WTC11 (cell line): Measurements from ENCODE around the gene ZBTB20. TPM values are rescaled to one million over a fixed set of nuclear protein-coding genes. Genes with fewer than 3 reads are reported as not detected.

Experiments
- ATAC-seq: fragments of 200-7000 bp; cut with Tn5 transposase; 2 replicates; pipeline ENCODE4 v1.10.0; 2021; ENCODE audit warnings: mild to moderate bottlenecking, moderate library complexity
- CTCF ChIA-PET: fragments of 300-600 bp; sonication (Branson Sonifier 250); formaldehyde crosslinking; loops from one replicate; lab custom pipeline; 2021; ENCODE audit warnings: antibody characterized with exemption; lab: Charles Lee
- POLR2A ChIA-PET: fragments of 350-600 bp; sonication (Branson Sonifier 250); formaldehyde crosslinking; loops from one replicate; lab custom pipeline; 2021; ENCODE audit warnings: antibody characterized with exemption; lab: Charles Lee
- DNase-seq: peaks from one replicate; pipeline ENCODE4 v3.0.0; 2021; ENCODE audit warnings: low spot score
- H3K27ac Mint-ChIP-seq: 2 replicates; pipeline ENCODE4 v1.8.0; 2021; ENCODE audit warnings: mixed read lengths
- H3K27me3 Mint-ChIP-seq: 2 replicates; pipeline ENCODE4 v1.8.0; 2021; ENCODE audit warnings: low read depth, mild to moderate bottlenecking, moderate library complexity, mixed read lengths
- H3K36me3 Mint-ChIP-seq: 2 replicates; pipeline ENCODE4 v1.8.0; 2021; ENCODE audit warnings: mixed read lengths
- H3K4me1 Mint-ChIP-seq: 2 replicates; pipeline ENCODE4 v1.8.0; 2022; ENCODE audit warnings: mixed read lengths
- H3K4me3 Mint-ChIP-seq: 2 replicates; pipeline ENCODE4 v1.8.0; 2021; ENCODE audit warnings: mild to moderate bottlenecking, moderate library complexity, mixed read lengths
- H3K9me3 Mint-ChIP-seq: 2 replicates; pipeline ENCODE4 v1.8.0; 2021; ENCODE audit warnings: mixed read lengths
- HMGA2 ChIP-seq: fragments of 250-450 bp; sonication (Bioruptor Pico); IDR thresholded peaks from 2 replicates; pipeline ENCODE4 v1.4.0; 2021; ENCODE audit warnings: mild to moderate bottlenecking, moderate library complexity
- NFATC4 ChIP-seq: fragments of 250-450 bp; sonication (Bioruptor Pico); IDR thresholded peaks from 2 replicates; pipeline ENCODE4 v1.9.0; 2021; ENCODE audit warnings: mild to moderate bottlenecking
- TCF7 ChIP-seq: sonication (generic); formaldehyde crosslinking; IDR thresholded peaks from 2 replicates; pipeline ENCODE4 v1.8.0; 2022; ENCODE audit warnings: mild to moderate bottlenecking, low read depth, missing genetic modification reagents, moderate library complexity
- ZNF121 ChIP-seq: sonication (generic); formaldehyde crosslinking; IDR thresholded peaks from 2 replicates; pipeline ENCODE4 v1.8.0; 2023; ENCODE audit warnings: missing genetic modification reagents
- ZNF396 ChIP-seq: fragments of 250-450 bp; sonication (Bioruptor Pico); IDR thresholded peaks from 2 replicates; pipeline ENCODE4 v1.8.0; 2021; ENCODE audit warnings: mild to moderate bottlenecking, moderate library complexity, borderline replicate concordance
- ZNF671 ChIP-seq: fragments of 250-450 bp; sonication (Bioruptor Pico); IDR thresholded peaks from 2 replicates; pipeline ENCODE4 v1.8.0; 2021; ENCODE audit warnings: mild to moderate bottlenecking
- total RNA-seq: library from RNA; stranded (reverse); gene quantifications from 3 replicates; pipeline ENCODE4 v1.2.3, GENCODE V29; 2021
- TF ChIP-seq, protein P1 (sequence below): sonication (generic); formaldehyde crosslinking; IDR thresholded peaks from 2 replicates; pipeline ENCODE4 v1.8.1; 2023; ENCODE audit warnings: mild to moderate bottlenecking, moderate library complexity, missing genetic modification reagents
- TF ChIP-seq, protein P2 (sequence below): fragments of 250-450 bp; sonication (Bioruptor Pico); IDR thresholded peaks from 2 replicates; pipeline ENCODE4 v2.1.2; 2022; ENCODE audit warnings: mild to moderate bottlenecking, moderate library complexity
- TF ChIP-seq, protein P3 (sequence below): sonication (generic); formaldehyde crosslinking; IDR thresholded peaks from 2 replicates; pipeline ENCODE4 v1.8.1; 2022; ENCODE audit warnings: low read depth, mild to moderate bottlenecking, moderate library complexity, missing genetic modification reagents, borderline replicate concordance
- TF ChIP-seq, protein P4 (sequence below): sonication (generic); formaldehyde crosslinking; conservative IDR thresholded peaks from 2 replicates; pipeline ENCODE4 v1.8.1; 2022; ENCODE audit warnings: mild to moderate bottlenecking, missing genetic modification reagents
- TF ChIP-seq, protein P5 (sequence below): sonication (generic); formaldehyde crosslinking; IDR thresholded peaks from 2 replicates; pipeline ENCODE4 v1.8.1; 2022; ENCODE audit warnings: mild to moderate bottlenecking, moderate library complexity, missing genetic modification reagents
- TF ChIP-seq, protein P6 (sequence below): sonication (generic); formaldehyde crosslinking; IDR thresholded peaks from 2 replicates; pipeline ENCODE4 v1.8.0; 2023; ENCODE audit warnings: mild to moderate bottlenecking, missing genetic modification reagents
- TF ChIP-seq, protein P7 (sequence below): fragments of 250-450 bp; sonication (Bioruptor Pico); IDR thresholded peaks from 2 replicates; pipeline ENCODE4 v1.8.0; 2021; ENCODE audit warnings: mild to moderate bottlenecking
- TF ChIP-seq, protein P8 (sequence below): fragments of 200-600 bp; IDR thresholded peaks from 2 replicates; pipeline ENCODE4 v1.8.0; 2022; ENCODE audit warnings: antibody characterized with exemption
- TF ChIP-seq, protein P9 (sequence below): fragments of 250-450 bp; sonication (Bioruptor Pico); IDR thresholded peaks from 2 replicates; pipeline ENCODE4 v1.9.0; 2021; ENCODE audit warnings: moderate library complexity, mild to moderate bottlenecking, inconsistent platforms, borderline replicate concordance

Gene ZBTB20
- total RNA-seq, 1 experiment from 2014 or later = 1.5 TPM

DNA sequence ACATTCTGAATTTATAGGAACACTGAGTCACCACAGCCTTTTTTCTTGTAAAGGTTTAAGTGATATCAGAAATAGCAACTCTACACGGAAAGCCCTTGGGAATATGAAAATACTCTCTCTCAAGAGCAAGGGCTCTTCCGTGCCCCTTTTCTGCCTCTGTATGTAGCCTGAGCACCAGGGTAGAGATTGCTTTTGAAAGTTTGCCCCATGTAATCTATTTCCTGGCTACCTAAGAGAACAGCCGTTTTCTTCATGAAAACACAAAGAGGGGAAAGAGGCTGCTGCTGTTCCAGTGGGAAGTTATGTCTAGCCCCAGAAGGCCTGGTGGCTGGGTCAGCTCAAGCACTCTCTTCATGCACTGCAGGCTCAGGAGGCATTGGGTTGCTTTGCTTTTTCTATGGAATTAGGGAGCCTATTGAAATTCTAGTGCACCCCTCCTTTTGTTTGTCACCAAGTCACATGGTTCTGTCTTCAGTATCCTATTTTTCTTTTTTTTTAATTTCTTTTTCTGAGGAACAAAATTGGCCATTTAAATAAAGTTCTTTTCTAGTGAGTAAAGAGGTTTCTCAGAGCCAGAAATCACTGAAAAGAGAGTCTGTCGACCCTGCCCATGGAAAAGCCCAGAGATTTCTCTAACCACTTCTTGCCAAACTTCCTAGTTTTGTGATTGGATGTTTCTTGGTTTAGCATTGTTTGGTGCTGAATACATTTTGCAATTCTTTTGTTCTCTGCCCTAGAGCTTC is 813.7 kb downstream of the ZBTB20 start (continued):
- TF ChIP-seq, protein P1, sequence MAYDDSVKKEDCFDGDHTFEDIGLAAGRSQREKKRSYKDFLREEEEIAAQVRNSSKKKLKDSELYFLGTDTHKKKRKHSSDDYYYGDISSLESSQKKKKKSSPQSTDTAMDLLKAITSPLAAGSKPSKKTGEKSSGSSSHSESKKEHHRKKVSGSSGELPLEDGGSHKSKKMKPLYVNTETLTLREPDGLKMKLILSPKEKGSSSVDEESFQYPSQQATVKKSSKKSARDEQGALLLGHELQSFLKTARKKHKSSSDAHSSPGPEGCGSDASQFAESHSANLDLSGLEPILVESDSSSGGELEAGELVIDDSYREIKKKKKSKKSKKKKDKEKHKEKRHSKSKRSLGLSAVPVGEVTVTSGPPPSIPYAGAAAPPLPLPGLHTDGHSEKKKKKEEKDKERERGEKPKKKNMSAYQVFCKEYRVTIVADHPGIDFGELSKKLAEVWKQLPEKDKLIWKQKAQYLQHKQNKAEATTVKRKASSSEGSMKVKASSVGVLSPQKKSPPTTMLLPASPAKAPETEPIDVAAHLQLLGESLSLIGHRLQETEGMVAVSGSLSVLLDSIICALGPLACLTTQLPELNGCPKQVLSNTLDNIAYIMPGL = no peak
- no peak for TF ChIP-seq HMGA2 (CRISPR knock-in tag)
- TF ChIP-seq ZNF671 = no peak
- no peak for TF ChIP-seq NFATC4 (CRISPR knock-in tag)
- TF ChIP-seq, protein P2, sequence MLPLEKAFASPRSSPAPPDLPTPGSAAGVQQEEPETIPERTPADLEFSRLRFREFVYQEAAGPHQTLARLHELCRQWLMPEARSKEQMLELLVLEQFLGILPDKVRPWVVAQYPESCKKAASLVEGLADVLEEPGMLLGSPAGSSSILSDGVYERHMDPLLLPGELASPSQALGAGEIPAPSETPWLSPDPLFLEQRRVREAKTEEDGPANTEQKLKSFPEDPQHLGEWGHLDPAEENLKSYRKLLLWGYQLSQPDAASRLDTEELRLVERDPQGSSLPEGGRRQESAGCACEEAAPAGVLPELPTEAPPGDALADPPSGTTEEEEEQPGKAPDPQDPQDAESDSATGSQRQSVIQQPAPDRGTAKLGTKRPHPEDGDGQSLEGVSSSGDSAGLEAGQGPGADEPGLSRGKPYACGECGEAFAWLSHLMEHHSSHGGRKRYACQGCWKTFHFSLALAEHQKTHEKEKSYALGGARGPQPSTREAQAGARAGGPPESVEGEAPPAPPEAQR (CRISPR knock-in tag) = no peak
- TF ChIP-seq ZNF396 (CRISPR knock-in tag) = no peak
- TF ChIP-seq, protein P3, sequence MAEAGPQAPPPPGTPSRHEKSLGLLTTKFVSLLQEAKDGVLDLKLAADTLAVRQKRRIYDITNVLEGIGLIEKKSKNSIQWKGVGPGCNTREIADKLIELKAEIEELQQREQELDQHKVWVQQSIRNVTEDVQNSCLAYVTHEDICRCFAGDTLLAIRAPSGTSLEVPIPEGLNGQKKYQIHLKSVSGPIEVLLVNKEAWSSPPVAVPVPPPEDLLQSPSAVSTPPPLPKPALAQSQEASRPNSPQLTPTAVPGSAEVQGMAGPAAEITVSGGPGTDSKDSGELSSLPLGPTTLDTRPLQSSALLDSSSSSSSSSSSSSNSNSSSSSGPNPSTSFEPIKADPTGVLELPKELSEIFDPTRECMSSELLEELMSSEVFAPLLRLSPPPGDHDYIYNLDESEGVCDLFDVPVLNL = no peak
- TF ChIP-seq, protein P4, sequence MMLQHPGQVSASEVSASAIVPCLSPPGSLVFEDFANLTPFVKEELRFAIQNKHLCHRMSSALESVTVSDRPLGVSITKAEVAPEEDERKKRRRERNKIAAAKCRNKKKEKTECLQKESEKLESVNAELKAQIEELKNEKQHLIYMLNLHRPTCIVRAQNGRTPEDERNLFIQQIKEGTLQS (CRISPR knock-in tag) = no peak

DNA sequence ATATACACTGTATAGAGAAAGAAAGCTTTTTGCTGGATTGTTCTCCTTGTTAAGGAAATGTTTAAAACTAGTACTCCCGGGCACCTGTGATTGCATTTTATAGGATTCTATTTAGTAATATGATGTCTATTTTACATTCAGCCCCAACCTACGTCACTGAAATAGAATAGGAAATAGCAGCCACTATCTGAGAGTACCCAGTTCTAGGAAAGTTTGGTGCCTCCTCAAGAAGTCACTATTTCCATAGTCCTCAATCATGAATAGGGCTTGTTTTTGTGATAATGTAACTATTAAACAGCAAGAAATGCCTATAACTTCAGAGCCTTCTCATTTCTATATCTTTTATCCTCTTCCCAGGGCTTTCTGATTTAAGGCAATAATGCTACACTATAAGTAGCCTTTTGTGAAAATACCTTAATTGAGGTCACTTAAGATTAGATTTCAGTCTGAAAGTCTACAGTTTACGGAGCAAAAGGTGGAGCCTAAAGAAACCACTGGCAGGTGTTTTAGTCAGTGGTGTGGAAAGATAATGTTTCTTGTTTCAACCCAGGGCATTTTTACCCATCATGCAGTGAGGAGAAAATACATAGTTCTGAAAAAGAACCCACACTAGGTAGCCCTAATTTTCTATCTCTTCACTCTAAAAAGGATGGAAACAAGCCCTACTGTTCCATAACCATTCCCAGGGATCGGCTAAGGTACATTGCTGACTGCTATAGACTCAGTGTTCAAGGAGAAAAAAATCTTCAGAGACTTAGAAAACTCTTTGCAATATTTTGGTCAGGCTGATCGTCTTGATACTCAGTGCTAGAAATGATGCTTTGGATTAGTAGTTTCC is 814.5 kb downstream of the ZBTB20 start:
- no peak overlapping the region for H3K27ac Mint-ChIP-seq
- ChIA-PET POLR2A (no interaction called here), CTCF (interaction anchor here (2.1 kb wide), 1 partner anchor 33 kb away, joined by 5 read pairs; no protein-coding TSS in a partner anchor)
- no peak overlapping the region for H3K4me3 Mint-ChIP-seq
- ATAC-seq (no peak), DNase-seq (no peak)
- peaks cover 3% of the 10 kb centered on the region; the same call in 1 of the 2 replicates for H3K27me3 Mint-ChIP-seq
- H3K36me3 Mint-ChIP-seq = peaks cover 11% of the 10 kb centered on the region
- peaks cover 47% of the 10 kb centered on the region for H3K4me1 Mint-ChIP-seq
- no peak for TF ChIP-seq ZNF121 (CRISPR knock-in tag)
- TF ChIP-seq, protein P2 (CRISPR knock-in tag) = no peak
- TF ChIP-seq TCF7 = no peak
- TF ChIP-seq, protein P5, sequence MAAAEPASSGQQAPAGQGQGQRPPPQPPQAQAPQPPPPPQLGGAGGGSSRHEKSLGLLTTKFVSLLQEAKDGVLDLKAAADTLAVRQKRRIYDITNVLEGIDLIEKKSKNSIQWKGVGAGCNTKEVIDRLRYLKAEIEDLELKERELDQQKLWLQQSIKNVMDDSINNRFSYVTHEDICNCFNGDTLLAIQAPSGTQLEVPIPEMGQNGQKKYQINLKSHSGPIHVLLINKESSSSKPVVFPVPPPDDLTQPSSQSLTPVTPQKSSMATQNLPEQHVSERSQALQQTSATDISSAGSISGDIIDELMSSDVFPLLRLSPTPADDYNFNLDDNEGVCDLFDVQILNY (CRISPR knock-in tag) = no peak
- TF ChIP-seq, protein P6, sequence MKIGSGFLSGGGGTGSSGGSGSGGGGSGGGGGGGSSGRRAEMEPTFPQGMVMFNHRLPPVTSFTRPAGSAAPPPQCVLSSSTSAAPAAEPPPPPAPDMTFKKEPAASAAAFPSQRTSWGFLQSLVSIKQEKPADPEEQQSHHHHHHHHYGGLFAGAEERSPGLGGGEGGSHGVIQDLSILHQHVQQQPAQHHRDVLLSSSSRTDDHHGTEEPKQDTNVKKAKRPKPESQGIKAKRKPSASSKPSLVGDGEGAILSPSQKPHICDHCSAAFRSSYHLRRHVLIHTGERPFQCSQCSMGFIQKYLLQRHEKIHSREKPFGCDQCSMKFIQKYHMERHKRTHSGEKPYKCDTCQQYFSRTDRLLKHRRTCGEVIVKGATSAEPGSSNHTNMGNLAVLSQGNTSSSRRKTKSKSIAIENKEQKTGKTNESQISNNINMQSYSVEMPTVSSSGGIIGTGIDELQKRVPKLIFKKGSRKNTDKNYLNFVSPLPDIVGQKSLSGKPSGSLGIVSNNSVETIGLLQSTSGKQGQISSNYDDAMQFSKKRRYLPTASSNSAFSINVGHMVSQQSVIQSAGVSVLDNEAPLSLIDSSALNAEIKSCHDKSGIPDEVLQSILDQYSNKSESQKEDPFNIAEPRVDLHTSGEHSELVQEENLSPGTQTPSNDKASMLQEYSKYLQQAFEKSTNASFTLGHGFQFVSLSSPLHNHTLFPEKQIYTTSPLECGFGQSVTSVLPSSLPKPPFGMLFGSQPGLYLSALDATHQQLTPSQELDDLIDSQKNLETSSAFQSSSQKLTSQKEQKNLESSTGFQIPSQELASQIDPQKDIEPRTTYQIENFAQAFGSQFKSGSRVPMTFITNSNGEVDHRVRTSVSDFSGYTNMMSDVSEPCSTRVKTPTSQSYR (CRISPR knock-in tag) = no peak
- TF ChIP-seq, protein P7, sequence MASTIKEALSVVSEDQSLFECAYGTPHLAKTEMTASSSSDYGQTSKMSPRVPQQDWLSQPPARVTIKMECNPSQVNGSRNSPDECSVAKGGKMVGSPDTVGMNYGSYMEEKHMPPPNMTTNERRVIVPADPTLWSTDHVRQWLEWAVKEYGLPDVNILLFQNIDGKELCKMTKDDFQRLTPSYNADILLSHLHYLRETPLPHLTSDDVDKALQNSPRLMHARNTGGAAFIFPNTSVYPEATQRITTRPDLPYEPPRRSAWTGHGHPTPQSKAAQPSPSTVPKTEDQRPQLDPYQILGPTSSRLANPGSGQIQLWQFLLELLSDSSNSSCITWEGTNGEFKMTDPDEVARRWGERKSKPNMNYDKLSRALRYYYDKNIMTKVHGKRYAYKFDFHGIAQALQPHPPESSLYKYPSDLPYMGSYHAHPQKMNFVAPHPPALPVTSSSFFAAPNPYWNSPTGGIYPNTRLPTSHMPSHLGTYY (CRISPR knock-in tag) = no peak
- TF ChIP-seq, protein P8, sequence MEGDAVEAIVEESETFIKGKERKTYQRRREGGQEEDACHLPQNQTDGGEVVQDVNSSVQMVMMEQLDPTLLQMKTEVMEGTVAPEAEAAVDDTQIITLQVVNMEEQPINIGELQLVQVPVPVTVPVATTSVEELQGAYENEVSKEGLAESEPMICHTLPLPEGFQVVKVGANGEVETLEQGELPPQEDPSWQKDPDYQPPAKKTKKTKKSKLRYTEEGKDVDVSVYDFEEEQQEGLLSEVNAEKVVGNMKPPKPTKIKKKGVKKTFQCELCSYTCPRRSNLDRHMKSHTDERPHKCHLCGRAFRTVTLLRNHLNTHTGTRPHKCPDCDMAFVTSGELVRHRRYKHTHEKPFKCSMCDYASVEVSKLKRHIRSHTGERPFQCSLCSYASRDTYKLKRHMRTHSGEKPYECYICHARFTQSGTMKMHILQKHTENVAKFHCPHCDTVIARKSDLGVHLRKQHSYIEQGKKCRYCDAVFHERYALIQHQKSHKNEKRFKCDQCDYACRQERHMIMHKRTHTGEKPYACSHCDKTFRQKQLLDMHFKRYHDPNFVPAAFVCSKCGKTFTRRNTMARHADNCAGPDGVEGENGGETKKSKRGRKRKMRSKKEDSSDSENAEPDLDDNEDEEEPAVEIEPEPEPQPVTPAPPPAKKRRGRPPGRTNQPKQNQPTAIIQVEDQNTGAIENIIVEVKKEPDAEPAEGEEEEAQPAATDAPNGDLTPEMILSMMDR = no peak
- TF ChIP-seq, protein P9, sequence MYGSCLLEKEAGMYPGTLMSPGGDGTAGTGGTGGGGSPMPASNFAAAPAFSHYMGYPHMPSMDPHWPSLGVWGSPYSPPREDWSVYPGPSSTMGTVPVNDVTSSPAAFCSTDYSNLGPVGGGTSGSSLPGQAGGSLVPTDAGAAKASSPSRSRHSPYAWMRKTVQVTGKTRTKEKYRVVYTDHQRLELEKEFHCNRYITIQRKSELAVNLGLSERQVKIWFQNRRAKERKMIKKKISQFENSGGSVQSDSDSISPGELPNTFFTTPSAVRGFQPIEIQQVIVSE (CRISPR knock-in tag) = no peak
- H3K9me3 Mint-ChIP-seq = peaks cover 10% of the 10 kb centered on the region; the same call in 1 of the 2 replicates
